Stimulated activated CD8-positive, alpha-beta memory T cell treated with anti-CD3 and anti-CD28 coated beads, Interleukin-7, amount 100 ng/mL, for 1 hour (primary cell): ENCODE data around the gene VEZT.
"Not testable (repeated sequence)": the region's sequence is repeated elsewhere in the genome, so short reads cannot be mapped to it uniquely, and the experiment has no call there.

Experiments
- DNase-seq, 2 donors: peaks; one replicate each; pipeline ENCODE4 v3.0.0-alpha.2; 2020; ENCODE audit warnings: low read depth in 2 of 2

VEZT gene

DNA sequence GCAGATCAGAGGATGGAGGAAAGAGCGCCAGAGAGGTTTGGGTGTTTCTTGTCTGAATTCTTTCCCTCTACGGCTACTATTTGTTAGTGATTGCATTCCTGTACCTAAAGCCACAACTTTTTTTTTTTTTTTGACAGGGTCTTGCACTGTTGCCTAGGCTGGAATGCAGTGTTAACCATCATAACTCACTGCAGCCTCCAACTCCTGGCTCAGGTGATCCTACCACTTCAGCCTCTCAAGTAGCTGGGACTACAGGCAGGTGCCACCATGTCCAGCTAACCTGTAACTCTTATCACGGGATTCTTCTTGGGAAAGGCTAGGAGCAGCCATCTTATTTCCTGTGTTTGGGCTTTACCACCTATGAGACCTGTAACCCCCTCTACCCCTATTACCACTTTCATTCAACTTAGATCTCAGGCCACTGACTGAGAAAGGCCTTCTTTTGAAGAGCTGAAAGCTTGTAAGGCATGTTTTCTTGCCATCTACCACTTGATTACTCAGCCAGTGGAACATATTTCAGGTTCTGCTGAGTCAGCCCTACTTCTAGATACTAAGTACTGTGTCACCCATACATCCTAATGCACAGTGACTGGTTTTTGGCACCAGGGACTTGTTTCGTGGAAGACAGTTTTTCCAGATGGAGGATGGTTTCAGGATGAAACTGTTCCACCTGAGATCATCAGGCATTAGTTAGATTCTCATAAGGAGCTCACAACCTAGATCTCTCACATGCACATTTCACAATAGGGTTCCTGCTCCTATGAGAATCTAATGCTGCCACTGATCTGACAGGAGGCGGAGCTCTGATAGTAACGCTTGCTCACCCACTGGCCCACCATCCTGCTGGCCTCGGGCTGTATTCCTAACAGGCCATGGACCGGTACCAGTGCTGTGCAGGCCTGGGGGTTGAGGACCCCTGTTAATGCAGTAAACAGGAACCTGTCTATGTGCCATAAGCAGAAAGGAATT is 6.9 kb downstream of the VEZT start:
- no peak for DNase-seq

DNA sequence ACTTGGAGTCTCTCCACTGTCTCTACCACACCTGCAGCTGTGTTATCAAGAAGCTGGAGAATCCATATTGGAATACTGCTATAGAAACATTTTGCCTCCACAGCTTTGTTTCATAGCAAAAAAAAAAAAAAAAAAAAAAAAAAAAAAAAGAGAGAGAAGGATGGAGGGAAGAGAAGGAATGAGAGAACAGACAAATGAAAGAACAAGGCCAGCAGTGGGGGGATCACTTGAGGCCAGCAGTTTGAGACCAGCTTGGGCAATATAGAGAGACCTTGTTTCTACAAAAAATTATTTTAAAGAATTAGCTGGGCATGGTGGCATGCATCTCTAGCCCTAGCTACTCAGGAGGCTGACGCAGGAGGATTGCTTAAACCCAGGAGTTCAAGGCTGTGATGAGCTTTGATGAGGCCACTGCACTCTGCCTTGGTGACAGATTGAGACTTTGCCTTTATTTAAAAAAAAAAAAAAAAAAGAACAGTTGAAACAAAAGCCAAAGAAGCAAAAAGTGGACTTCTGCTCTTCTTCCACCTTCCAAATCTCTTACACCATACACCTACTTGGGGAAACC is 8.1 kb downstream of the VEZT start:
- DNase-seq, result no peak

DNA sequence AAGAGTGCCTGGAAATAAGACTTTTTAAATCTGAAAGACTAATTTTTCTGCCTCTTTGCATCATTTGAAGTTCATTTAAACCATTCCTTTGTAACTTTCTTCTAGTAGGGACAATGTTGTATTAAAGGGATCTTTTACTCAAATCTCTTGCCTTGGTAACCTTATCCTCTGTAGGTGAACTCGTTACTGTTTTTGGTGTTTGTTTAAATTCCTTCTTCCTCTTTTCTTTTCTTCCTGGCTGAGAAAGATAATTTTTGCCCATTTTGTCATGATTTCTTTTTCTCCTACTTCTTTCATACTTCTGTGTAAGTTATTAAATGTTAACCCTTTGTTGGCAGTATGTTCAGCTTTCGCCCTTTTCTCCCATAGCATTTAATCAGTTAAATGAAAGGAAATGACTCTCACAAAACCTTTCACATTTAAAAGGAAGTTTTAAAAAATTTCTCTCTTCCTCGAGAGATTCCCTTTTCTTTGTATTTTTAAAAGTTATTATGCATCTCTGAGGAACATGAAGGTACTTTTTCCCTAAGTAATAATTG is 10.3 kb downstream of the VEZT start:
- no peak for DNase-seq

DNA sequence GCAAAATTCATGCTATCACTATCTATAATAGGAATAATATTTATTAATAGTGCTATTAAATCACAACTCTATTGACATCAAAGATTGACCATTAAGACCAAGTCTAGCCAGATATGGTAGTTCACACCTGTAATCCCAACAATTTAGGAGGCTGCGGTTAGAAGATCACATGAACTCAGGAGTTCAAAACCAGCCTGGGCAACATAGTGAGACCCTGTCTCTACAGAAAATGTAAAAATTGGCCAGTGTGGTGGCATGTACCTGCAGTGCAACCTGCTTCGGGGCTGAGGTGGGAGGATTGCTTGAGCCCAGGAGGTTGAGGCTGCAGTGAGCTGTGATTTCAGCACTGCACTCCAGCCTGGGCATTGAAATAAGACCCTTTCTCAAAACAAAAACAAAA is 11.0 kb downstream of the VEZT start:
- no peak for DNase-seq

DNA sequence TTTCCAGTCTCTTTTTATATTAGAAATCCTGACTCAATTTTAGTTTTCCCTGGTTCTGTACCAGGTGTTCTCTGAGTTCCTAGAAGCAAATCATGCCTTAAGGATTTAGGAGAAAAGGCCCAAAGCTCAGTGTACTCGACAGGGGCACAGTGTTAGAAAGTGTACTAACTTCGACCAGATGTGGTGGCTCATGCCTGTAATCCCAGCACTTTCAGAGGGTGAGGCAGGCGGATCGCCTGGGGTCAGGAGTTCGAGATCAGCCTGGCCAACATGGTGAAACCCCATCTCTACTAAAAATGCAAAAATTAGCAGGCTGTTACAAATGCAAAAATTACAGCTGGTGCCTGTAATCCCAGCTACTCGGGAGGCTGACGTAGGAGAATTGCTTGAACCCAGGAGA is 12.0 kb downstream of the VEZT start:
- DNase-seq, result no peak

DNA sequence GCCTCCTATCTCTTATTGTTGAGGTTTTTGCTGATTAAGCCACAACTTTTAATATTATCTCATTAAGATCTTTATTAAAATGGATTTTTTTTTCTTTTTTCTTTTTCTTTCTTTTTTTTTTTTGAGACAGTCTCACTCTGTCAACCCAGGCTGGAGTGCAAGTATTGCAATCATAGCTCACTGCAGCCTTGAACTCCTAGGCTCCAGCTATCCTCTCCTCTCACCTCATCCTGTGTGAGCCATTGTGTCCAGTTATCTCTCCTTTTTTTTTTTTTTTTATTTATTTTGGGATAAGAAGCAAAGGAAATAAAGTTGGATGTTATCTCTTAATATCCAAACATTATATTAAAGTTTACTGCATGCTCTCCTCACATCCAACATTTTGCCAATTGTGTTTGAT is 12.7 kb downstream of the VEZT start:
- no peak for DNase-seq

DNA sequence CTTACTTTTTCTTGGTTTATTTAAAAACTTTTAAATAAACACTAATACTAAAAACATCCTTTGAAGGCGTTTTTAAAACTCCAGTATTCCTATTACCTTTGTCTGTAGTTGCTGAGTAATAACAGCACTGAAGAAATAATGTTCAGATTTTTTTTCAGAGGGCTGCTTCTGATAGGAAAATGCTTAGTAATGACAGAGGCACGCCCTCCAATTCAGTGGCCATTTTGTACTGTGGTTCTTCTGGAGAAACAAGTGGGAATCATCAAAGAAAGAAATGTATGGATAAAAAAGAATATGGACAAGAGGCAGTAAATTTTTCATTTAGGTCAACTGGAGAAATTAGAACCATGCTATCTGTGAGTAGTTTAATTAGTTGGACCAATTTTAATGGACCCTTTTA is 13.6 kb downstream of the VEZT start:
- DNase-seq, result no peak

DNA sequence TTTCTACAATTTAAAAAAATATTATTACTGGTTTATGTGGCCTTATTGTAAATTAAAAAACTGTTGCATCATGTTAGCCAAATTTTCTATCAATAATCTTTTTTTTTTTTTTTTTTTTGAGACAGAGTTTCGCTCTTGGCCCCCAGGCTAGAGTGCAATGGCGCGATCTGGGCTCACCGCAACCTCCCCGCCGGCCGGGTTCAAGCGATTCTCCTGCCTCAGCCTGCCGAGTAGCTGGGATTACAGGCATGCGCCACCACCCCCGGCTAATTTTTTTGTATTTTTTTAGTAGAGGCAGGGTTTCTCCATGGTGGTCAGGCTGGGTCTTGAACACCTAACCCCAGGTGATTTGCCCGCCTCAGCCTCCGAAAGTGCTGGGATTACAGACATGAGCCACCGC is 16.6 kb downstream of the VEZT start:
- not testable (repeated sequence) for DNase-seq

DNA sequence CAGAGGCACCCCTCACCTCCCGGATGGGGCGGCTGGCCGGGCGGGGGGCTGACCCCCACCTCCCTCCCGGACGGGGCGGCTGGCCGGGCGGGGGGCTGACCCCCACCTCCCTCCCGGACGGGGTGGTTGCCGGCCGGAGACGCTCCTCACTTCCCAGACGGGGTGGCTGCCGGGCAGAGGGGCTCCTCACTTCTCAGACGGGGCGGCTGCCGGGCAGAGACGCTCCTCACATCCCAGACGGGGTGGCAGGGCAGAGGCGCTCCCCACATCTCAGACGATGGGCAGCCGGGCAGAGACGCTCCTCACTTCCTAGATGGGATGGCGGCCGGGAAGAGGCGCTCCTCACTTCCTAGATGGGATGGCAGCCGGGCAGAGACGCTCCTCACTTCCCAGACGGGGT is 18.0 kb downstream of the VEZT start:
- not testable (repeated sequence) for DNase-seq

DNA sequence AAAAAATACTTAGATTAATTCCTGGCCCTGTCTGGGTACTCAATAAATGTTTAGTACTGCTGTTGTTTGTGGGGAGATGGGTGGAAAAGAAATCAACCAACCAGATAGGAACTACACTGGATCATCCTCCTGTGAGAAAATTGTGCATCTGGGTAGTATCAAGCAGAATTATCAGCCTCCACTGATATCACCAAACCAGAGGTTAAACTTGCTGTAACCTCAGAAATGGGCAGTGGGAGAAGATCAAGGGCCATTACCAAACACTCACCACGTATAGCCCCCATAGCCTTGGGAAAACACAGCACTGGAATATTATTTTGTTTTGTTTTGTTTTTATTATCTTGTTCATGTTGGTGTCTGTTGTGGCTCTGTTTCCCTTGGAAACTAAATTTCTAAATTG is 19.7 kb downstream of the VEZT start:
- no peak for DNase-seq

DNA sequence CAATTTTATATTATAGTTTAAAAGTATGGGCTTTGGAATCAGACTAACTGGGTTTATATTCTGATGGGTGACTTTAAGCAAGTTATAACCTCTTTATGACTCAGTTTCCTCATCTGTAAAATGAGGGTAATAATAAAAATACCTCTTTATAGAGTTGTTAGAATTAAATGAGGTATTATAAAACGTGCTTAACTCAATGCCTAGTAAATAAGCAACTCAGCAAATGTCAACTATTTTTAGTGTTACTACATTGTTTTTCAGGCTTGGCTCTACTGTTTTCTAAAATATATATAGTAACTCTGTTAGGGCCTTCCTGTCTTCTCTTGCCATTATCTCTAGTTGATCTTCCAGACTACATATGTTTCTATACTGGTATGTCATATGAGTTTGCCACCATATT is 20.5 kb downstream of the VEZT start:
- DNase-seq, result no peak

DNA sequence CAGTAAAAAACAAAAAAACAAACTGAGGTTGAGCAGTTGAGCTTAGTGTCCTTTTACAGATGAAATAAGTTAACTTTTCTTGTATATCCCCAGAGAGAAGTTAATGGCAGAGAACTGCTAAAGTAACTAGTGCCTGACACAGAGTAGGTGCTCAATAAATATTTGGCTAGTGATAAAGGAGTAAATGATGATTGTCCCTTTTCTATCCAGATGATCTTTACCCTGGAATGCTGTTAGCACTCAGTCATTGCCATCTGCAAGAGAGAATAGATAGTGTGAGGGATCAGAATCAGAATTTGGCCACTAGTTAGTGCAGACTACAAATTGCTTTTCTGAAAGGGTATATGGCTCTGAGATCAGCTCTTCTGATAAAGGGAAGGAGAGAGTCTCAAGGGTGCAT is 21.6 kb downstream of the VEZT start:
- no peak for DNase-seq

DNA sequence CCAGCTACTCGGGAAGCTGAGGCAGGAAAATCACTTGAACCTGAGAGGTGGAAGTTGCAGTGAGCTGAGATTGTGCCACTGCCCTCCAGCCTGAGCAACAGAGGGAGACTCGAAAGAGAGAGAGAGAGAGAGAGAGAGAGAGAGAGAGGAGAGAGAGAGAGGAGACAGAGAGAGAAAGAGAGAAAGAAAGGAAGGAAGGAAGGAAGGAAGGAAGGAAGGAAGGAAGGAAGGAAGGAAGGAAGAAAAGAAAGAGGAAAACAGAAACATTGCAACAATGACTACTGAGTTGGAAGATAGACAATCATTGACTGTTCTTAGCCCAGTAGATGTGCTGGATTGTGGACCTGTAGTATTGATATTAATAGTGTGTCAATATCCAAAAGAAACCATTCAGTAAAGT is 22.2 kb downstream of the VEZT start:
- not testable (repeated sequence) for DNase-seq

DNA sequence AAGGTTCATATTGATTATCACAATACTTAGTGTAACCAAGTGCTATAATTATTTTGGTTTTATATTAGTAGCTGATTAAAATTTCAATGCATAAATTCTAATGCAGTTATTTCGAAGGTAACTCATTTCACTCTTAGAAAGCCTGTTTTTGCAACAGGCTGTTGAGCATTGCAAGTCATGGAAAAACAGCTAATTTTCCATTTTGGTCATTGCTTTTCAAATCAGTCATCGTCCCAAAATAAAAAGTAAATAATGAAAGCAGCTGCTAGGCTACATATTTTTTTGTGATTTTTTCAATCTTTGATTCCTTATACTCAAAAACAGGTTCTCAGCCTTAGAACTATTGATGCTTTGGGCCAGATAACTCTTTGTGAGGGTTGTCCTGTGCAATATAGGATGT is 22.9 kb downstream of the VEZT start:
- no peak for DNase-seq

DNA sequence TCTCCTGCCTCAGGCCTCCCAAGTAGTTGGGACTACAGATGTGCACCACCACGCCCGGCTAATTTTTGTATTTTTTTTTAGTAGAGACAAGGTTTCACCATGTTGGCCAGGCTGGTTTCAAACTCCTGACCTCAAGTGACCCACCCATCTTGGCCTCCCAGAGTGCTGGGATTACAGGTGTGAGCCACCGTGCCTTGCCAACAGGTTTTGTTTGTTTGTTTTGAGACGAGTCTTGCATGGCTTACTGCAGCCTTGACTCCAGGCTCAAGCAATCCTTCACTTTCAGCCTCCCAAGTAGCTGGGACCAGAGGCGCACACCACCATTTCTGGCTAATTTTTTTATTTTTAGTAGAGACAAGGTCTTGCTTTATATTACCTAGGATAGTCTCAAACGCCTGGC is 23.5 kb downstream of the VEZT start:
- not testable (repeated sequence) for DNase-seq

DNA sequence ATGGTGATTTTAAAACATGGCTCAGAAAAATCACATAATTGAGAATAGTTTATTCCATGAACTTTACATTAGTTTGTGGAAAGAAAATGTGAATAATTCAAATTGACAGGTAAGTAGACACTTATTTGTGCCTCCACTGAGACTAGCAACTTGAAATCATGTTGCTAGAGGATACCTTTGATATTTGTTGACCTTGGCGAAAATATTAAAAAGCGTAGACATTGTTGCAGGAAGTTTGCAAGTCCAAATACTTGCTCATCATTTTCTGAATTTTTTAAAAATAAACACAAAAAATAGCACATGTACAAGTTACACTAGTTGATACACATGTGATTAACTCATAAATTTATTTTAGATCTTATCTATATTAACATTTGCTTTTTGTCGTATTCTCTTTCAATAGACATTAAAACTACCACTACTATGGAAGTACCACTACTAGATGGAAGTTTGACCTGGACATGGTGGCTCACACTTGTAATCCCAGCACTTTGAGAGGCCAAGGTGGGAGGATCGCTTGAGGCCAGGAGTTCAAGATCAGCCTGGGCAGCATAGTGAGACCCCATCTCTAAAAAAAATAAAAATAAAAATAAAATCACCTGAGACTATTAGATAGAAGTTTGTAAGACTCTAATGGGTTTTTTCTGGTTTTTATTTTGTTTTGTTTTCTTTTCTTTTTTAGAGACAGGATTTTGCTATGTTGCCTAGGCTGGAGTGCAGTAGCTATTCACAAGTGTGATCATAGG is 24.3 kb downstream of the VEZT start:
- no peak for DNase-seq

DNA sequence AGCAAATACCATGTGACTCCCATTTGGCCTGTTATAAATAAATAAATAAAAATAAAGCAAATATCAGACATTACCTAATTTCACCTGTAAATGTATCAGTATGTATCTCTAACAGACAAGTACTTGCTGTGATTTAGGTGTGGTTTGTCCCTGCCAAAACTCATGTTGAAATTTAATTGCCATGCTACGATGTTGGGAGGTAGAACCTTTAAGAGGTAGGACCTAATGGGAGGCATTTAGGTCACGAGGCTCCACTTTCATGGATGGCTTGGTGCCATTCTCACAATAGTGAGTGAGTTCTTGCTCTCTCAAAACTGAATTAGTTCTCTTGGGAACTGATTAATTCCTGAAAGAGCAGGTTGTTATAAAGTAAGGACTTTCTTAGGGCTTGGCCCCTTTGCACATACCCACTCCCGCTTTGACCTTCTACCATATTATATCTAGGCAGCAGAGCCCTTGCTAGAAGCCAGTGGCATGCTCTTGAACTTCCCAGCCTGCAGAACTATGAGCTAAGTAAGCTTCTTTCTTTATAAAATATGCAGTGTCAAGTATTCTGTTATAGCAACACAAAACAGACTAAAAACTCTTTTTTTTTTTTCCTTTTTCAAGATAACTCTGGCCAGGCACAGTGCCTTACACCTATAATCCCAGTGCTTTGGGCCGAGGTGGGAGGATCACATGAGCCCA is 26.0 kb downstream of the VEZT start:
- no peak for DNase-seq

DNA sequence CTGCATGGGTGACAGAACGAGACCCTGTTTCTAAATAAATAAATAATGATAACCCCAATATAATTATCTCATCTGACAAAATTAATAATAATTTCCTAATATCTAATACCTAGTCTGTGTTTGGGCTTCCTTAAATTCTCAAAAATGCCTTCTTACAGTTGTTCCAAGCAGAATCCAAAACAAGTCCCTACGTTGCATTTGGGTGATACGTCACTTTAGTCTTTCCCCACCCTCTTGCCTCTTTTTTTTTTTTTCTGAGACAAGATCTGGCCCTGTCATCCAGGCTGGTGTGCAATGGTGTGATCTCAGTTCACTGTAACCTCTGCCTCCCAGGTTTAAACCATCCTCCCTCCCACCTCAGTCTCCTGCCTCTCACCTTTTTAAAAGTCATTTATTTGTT is 26.7 kb downstream of the VEZT start:
- no peak for DNase-seq

DNA sequence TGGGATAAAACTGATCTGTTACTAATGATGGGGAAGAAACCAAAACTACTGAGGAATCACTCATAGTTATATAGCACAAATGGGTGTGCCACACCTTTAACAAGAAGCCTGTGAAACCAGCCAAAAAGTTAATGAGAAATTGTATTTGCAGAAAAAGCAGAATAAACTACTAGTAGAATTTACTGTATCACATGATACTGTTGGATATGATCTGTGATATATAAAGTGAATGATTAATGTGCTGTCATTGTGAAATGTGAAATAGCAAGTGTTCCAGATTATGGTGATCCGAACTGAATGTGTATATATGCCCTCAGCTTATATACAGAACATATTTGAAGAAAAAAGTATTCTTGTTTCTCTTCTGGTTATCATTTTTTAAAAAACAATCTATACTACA is 30.5 kb downstream of the VEZT start:
- no peak for DNase-seq

DNA sequence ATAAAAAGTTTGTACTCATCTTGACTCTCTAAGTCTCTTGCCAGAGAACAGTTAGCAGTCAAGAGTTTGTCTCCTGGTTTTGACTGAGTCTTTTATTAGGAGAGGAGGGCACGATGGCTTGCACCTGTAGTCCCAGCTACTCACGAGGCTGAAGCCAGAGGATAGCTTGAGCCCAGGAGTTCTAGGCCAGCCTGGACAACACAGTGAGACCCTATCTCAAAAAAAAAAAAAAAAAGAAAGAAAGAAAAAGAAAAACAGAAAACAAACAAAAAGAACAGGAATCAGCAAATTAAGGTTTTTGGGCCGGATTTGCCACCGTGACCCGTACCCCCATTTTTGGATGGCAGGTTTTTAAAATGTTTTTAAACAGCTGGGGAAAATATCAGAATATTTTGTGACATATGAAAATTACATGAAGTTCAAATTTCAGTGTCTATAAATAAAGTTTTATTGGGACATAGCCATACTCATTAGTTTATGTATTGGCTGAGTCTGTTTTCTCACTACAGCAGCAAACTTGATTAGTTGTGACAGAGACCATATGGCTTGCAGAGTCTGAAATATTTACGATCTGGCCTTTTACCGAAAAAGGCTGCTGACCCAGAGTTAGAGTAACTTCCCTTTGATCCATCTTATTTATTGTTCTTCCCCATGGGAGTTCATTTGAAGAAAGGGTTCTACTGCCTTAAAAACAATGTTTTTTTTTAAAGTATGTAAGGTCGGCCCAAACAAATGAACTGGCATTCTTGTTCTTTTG is 31.2 kb downstream of the VEZT start:
- DNase-seq, result no peak

DNA sequence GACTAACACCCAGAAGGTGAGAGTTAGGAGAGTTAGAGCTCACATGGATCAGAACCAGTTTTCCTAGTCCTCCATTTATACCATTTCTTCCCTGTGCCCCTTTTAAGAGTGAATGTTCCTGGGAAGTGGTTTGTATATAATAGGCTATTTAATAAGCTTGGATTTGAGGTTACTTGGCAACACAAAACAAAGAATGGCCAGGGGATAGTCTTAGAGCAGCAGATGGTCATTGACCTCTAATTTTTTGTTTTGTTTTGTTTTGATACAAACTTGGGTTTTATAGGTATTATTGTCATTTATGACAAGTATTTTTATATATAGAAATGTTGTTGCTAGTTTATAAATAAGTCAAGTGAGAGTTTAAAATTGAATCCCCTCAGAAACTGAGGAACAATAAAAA is 35.8 kb downstream of the VEZT start:
- no peak for DNase-seq
